Kidney tubule cell (primary cell): Measurements from ENCODE around the gene GPC1.

Experiments
- DNase-seq: peaks from one replicate; pipeline ENCODE4 v3.0.0-alpha.2; 2018; ENCODE audit warnings: low spot score

The GPC1 gene

DNA sequence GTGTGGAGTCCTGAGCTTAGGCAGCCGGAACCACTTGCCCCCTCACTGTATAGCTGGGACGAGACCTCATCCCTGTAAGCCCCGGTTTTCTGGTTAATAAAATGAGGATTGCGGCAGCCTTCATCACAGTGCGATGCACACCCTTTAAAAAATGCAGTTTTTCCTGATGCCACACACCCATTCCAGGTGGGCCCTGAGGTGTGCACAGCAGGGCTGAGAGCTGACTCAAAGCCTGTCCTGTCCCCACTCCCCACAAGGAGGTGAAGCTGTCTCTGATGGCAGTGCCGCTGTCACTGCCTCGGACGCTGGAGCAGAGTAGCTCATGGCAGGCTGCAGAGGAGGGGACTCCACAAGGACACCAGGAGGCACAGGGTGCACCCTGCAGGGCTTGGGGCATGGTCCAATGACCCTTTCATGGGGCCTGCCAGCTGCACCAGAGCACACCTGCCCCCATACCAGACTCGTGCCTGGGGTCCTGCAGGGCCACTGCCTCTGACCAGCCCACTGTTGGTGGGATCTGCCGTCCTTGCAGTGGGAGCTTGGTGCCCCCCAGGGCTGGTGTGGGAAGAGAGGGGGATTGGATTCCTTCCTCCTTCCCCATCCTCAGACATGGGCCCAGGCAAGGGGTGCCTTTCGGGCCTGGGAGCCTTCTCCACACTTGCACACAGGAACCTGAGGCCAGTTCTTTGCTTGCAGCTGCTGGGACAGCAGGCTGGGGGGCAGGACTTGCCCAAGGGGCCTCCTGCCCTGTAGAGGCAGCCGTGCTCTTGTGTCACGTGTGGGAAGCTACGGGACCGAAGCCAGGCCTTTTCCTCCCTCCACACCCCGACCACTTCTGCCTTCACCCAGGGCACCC, 22.8 kb downstream of the GPC1 start:
- DNase-seq = peak; percentile 14

DNA sequence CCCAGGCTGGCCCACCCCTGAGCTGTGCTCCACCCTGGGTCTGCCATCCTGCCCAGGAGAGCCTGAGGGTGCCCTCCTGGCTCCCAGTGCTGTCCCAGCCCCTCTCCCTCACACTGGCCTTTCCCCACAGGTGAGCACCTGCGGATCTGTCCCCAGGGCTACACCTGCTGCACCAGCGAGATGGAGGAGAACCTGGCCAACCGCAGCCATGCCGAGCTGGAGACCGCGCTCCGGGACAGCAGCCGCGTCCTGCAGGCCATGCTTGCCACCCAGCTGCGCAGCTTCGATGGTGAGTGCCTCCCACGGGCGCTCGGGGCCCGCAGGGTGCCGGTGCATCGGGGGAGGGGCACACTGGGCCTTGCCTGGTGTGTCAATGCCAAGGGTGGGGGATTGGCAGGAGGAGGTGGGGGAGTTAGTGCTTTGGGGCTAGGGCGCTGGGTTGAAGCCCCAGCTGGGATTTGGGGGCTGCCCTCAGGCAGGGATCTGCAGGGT, 23.5 kb downstream of the GPC1 start:
- no peak for DNase-seq

DNA sequence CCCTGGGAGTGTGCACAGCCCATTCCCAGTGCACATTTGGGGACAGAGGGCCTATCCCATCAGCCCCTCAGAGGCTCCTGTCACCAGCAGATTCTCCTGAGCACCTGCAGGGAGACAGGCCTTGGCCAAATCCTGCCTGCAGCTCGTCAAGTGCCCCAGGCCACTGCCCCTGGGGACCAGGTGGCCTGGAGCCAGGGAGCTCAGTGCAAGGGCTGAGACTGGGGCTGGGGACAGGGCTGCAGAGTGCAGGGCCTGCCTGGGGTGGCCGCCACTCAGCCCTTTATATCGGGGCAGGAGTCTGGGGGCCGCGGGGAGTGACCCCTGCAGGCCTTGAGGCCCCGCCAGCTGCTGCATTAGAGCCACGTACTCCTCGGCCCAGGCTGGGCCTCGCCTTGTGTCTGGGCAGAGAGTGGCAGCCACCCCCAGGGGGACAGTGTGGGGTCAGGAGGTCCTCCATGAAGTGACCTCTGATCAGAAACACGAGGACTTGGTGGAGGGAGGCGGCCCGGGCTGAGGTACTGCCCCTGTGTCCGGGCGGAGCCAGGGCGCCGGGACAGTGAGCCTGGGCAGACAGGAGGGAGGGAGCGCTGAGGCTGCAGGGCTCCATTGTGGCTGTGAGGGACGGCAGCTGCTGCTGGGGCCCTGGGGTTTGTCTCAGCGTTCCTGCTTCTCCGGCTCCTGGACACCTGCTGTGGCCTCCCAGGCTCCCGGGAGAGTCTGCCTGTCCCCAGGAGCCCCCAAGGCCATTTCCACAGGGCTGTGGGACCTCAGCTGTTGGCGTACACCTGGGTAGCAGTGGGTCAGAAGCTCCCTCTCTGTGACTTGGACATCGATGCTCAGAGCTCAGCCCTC, 24.2 kb downstream of the GPC1 start:
- no peak for DNase-seq

DNA sequence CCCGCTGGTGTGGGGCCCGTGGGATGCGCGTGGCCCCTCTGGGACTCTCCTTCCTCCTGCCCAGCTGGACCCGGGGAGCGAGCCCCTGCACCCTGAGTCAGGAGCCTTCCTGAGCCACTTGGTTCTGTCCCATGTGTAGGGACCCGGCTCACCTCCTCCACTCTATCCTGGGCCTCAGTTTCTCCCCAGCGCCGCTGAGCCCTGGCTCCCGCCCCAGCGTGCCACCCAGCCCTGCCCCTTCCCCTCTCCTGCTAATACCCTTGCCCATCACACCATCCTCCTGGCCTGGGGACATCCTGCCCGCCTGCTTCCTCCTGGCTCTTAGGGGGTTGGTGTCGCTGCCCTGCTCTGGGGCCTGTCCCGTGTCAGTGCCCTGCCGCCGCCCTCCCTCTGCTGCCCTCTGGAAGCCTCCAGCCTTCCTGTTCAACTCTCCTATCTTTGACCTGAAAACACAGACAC, 24.8 kb downstream of the GPC1 start:
- DNase-seq = no peak

DNA sequence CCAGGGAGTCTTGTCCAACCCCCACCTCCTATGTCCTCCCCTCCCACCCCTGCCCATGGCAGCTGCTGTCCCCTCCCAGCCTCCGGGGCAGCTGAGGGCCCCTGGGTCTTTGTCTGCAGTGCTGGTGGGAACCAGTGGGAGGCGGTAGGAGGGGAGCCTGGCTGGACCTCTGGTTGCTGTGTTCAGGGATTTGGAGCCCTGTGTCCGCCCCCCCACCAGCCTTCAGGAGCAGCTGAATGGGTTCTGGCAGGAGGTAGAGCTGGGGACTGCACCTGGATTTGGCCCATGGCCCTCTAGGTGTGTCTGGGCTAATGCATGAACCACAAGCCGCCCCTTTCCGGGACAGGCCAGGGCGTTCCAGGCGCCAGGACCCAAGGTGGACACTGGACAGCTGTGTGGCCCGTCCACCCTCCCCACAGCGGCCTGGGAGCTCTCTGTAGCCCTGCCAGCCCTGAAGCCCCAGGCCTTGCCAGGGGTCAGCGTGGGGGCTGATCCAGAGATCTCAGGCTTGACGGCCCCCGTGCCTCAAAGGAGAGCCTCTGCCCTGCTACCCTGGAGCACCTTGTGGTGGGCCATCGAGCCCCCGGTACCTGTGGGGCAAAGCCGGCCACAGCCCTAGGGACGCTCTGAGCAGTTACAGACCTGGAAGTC, 25.4 kb downstream of the GPC1 start:
- DNase-seq = no peak

DNA sequence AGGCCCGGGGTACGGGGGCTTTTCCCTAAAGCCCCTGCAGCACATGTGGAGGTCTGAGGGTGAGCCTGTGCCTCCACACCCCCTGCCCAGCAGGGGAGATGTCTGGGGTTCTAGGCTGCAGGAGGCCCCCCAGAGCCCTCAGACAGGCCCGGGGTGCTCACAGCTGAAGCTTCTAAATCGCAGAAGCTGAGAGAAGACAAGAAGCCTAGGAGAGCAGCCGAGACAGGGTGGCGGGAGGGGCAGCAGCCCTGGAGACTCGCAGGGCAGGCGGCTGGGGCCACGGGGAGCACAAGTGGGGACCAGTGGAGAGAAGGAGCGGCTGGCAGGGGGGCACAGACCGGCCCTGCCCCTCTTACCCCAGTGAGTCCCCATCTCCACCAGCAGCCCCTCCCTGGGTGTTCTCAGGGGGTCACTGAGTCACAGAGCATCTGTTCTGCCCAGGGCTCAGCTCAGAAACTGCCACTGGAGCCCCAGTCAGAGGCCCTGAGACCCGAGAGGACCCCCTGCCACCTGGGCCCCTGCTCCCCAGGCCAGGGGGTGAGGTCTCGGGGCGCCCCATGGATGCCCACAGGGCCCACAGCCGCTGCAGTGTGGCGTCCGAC, 26.1 kb downstream of the GPC1 start:
- no peak for DNase-seq

DNA sequence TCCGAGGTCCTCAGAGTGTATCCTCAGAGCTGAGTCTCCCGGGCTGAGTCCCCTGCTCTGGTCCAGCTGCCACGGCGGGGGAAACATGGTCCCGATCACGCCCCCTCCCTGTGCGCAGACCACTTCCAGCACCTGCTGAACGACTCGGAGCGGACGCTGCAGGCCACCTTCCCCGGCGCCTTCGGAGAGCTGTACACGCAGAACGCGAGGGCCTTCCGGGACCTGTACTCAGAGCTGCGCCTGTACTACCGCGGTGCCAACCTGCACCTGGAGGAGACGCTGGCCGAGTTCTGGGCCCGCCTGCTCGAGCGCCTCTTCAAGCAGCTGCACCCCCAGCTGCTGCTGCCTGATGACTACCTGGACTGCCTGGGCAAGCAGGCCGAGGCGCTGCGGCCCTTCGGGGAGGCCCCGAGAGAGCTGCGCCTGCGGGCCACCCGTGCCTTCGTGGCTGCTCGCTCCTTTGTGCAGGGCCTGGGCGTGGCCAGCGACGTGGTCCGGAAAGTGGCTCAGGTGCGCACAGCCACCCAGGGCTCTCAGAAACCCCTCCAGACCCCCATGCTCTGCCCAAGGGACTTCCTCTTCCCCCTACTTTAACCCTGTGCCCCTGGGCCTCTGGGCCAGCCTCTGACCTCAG, 26.7 kb downstream of the GPC1 start:
- no peak for DNase-seq

DNA sequence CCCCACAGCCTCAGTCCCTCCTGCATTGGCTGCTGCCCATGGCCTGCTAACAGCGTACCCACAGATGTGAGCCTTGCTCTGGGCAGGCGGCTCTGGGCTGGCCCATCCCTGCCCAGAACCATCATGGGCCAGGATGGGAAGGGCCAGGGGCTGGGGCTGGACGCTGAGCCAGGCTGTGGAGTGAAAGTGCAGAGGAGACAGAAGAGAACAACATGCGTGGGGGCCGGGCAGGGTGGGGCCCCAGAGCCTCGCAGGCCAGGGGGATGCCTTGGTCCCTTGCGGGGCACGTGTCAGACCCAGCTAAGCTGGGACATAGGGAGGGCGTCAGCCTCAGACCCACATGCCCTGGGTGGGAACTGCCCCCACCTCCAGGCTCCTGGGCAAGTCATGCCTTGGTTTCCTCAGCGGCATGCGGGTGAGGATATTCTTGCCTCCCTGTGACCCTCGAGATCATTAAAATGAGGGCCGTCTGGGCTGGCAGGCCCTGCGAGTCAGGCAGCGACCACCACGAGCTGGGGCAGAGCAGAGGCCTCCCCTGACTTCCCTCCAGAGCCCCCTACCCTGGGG, 27.3 kb downstream of the GPC1 start:
- no peak for DNase-seq

DNA sequence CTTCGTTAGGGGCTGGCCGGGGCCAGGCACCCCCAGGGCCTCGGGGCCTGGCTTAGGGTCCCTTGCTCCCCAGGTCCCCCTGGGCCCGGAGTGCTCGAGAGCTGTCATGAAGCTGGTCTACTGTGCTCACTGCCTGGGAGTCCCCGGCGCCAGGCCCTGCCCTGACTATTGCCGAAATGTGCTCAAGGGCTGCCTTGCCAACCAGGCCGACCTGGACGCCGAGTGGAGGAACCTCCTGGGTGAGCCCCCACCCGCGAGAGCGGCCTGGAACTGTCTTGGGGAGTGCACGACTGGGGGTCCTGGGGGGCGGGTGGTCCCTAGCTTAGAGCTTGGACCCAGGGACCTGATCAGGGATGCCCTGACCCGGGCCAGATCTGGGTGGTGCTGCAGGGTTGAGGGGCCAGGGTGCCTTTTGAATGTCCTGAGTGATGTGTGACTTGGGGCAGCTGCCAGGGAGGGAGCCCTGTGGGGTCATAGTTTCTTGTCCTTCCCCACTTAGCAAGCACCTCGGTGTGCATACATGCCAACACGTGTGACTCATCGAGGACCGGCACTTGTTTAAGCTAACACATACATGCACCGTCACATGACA, 27.9 kb downstream of the GPC1 start:
- no peak for DNase-seq

DNA sequence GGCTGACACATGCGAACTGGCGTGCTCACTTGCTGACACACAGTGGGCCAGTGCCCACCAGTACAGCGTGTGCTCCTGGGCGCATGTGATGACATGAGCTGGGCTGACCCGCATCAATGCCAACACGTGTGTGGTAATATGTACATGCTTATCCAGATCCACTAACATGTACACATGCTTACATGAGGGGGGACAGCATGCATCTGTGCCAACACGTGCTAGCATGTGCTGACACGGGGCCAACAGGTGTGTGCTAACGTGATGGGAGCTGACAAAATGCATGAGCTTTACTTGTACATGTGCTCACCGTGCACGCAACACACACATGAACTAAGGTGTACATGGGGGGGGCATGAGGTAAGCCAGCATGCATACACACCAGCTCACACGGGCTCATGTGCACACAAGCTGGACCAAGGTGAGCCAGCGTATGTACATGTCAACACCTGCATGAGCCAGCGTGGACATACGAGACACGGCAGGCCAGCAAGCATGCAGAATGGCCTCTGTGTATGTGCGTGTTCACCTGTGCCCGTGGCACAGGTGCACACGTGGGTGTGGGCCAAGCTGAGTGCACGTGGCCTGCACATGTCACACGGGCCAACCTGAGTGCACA, 28.5 kb downstream of the GPC1 start:
- no peak for DNase-seq

DNA sequence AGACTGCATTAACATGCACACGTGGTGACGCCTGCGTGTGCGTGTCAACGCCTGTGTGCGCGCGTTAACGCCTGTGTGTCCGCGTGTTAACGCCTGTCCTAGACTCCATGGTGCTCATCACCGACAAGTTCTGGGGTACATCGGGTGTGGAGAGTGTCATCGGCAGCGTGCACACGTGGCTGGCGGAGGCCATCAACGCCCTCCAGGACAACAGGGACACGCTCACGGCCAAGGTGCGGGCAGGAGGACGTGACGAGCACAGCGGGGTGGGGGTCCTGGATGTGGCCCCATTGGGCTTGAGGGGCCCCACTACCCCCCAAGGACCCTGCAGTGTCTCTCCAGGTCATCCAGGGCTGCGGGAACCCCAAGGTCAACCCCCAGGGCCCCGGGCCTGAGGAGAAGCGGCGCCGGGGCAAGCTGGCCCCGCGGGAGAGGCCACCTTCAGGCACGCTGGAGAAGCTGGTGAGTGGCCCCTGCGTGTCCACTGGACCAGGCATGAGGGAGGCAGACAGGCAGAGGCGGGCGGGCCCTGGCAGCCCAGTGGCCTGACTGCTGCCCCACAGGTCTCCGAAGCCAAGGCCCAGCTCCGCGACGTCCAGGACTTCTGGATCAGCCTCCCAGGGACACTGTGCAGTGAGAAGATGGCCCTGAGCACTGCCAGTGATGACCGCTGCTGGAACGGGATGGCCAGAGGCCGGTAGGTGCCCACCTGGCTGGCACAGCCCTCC, 29.2 kb downstream of the GPC1 start:
- no peak for DNase-seq

DNA sequence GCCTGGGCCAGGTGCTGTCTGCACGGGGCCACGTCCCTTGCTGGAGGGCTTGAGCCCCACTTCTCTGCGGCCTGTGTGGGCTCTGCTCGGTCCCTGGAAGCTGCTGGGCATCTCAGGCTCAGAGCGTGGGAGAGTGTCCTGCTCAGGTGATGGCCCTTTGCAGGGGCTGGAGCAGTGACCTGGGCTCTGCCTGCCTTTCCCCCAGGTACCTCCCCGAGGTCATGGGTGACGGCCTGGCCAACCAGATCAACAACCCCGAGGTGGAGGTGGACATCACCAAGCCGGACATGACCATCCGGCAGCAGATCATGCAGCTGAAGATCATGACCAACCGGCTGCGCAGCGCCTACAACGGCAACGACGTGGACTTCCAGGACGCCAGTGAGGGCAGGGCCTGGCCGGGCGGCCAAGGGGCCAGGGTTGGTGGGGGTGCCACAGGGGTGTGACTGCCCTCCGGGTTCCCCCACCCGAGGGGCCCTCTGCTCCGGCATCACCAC, 29.9 kb downstream of the GPC1 start:
- no peak for DNase-seq

DNA sequence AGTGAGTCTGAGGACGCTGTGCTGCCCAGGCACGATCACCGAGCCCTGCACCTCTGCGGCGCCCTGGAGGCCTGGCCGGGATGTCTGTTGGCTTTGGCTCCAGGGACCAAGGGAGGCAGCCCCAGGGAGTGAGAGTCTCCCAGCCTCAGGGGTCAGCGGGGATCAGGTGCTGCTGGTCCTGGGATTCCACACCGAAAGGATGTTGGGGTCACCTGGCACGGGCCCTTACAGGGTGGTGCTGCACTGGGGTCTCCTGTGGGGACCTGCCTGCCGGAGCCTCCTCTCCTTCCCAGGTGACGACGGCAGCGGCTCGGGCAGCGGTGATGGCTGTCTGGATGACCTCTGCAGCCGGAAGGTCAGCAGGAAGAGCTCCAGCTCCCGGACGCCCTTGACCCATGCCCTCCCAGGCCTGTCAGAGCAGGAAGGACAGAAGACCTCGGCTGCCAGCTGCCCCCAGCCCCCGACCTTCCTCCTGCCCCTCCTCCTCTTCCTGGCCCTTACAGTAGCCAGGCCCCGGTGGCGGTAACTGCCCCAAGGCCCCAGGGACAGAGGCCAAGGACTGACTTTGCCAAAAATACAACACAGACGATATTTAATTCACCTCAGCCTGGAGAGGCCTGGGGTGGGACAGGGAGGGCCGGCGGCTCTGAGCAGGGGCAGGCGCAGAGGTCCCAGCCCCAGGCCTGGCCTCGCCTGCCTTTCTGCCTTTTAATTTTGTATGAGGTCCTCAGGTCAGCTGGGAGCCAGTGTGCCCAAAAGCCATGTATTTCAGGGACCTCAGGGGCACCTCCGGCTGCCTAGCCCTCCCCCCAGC, 30.5 kb downstream of the GPC1 start:
- DNase-seq = no peak

DNA sequence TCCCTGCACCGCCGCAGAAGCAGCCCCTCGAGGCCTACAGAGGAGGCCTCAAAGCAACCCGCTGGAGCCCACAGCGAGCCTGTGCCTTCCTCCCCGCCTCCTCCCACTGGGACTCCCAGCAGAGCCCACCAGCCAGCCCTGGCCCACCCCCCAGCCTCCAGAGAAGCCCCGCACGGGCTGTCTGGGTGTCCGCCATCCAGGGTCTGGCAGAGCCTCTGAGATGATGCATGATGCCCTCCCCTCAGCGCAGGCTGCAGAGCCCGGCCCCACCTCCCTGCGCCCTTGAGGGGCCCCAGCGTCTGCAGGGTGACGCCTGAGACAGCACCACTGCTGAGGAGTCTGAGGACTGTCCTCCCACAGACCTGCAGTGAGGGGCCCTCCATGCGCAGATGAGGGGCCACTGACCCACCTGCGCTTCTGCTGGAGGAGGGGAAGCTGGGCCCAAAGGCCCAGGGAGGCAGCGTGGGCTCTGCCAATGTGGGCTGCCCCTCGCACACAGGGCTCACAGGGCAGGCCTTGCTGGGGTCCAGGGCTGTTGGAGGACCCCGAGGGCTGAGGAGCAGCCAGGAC, 31.2 kb downstream of the GPC1 start:
- DNase-seq = no peak

DNA sequence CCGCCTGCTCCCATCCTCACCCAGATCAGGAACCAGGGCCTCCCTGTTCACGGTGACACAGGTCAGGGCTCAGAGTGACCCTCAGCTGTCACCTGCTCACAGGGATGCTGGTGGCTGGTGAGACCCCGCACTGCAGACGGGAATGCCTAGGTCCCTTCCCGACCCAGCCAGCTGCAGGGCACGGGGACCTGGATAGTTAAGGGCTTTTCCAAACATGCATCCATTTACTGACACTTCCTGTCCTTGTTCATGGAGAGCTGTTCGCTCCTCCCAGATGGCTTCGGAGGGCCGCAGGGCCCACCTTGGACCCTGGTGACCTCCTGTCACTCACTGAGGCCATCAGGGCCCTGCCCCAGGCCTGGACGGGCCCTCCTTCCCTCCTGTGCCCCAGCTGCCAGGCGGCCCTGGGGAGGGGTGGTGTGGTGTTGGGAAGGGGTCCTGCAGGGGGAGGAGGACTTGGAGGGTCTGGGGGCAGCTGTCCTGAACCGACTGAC, 31.7 kb downstream of the GPC1 start:
- no peak for DNase-seq

DNA sequence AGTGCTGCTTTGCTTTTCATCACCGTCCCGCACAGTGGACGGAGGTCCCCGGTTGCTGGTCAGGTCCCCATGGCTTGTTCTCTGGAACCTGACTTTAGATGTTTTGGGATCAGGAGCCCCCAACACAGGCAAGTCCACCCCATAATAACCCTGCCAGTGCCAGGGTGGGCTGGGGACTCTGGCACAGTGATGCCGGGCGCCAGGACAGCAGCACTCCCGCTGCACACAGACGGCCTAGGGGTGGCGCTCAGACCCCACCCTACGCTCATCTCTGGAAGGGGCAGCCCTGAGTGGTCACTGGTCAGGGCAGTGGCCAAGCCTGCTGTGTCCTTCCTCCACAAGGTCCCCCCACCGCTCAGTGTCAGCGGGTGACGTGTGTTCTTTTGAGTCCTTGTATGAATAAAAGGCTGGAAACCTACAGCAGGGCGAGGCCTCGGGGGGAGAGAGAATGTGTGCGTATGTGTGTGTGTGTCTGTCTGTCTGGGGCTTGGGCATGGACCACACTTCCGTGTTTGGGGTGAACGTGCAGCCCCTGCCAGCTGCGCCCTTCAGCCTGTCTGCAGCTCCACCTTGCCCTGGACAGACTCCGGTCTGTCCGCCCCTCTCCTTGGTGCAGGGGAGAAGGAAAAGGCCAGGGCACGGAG, 32.3 kb downstream of the GPC1 start:
- DNase-seq = no peak
